GM19463 (cell line): ENCODE data around the gene SEC11C.

Source experiments
- ATAC-seq: cut with Tn5 transposase; IDR thresholded peaks from one replicate; pipeline ENCODE4 v1.9.1; 2021; ENCODE audit warnings: mild to moderate bottlenecking, moderate library complexity; ENCODE audit not compliant: unreplicated experiment

SEC11C gene

DNA sequence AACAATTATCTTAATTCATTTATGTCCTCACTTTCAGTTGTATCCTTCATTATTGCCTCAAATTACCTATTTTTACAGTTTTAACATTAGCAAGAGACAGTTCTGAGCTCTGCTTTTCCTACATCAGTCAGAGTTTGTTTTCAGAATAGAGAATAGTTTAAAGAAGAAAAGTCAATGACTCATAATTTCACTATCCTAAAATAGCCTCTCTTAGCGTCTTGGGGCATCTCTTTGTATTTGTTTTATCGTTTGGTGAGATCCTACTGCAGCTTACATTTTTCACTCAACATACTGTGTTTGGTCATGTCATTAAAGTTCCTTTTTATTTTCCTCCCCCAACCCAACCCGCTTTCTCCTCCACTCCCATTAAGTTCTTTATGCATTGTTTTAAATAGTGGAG, 3.8 kb downstream of the SEC11C start:
- no peak for ATAC-seq

DNA sequence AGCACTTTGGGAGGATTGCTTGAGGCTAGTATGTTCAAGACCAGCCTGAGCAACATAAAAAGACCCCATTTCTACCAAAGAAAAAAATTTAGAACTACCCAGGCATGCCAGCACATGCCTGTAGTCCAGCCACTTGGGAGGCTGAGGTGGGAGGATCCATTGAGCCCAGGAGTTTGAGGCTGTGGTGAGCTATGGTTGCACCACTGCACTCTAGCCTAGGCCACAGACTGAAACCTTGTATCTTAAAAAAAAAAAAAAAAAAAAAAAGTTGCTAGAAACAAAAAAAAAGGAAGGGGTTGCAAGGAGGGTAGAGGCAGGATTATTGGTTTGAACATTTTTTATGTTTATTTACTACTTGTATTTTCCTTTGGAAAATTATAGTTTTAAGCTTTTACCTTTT, 4.8 kb downstream of the SEC11C start:
- no peak for ATAC-seq

DNA sequence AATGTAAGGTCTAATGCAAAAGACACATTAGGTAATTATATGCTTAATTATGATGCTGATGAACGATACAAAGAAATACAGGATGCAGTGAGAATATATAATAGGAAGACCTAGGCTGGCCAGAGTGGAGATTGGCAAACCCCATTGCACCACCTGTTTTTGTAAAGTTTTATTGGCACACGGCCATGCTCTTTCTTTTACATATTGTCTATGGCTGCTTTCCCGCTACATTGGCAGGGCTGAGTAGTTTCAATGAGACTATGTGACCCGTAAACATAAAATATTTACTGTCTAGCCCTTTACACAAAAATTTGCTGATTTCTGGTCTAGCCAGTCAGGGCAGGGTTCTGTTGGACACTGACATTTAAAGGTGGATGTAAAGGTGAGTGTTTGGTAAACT, 5.4 kb downstream of the SEC11C start:
- no peak for ATAC-seq

DNA sequence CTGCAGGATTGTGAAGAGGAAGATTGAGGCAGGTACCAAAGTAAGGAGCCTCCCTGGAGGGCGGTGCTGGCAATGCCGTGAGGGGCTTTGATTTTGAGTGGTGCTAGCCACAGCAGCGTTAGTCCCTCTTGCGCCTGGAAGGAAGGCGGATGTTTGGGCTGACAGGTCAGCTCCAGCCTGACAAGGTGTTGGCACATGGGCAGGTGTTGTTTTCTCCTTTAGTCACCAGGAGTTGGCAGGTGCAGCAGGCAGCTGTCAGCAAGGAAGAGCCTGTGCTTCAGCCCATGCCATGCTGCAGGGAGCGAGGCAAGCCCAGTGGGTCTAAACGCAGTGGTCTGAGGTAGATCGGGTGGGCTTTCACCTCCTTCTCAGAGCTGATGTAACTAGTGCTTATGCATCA, 8.5 kb downstream of the SEC11C start:
- no peak for ATAC-seq

DNA sequence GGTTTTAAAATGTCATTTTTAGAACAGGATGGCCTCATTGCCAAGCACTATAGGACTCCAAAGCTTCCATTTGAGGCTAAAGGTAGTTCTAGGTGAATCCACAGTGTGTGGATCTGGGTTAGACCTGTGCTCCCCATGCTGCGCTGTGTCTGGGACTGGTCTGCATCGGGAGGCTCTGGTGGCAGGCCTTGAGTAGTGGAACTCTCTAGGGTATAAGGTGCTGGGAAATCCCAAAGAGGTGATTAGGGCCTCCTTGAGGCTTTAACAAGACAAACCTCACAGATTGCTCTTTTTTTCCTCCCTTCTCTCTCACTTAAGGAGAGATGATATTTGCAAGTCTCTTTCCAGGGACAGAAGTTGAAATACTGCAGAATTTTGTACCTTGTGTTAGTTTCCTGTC, 9.3 kb downstream of the SEC11C start:
- no peak for ATAC-seq

DNA sequence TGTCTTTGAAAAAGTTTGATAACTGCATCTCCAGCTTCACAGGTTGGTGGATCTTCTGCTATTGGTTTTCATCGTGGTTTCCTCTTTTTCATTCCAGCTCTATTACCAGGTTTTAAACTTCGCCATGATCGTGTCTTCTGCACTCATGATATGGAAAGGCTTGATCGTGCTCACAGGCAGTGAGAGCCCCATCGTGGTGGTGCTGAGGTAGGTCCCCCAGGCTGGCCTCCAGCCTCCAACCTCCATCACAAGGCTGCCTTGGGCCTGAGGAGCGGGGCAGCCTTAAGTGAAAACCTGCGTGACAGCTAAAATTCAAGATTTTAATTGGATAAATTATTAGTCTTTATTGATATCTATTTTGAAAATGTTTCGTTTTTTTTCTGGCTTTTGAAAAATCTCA, 9.7 kb downstream of the SEC11C start:
- no peak for ATAC-seq

DNA sequence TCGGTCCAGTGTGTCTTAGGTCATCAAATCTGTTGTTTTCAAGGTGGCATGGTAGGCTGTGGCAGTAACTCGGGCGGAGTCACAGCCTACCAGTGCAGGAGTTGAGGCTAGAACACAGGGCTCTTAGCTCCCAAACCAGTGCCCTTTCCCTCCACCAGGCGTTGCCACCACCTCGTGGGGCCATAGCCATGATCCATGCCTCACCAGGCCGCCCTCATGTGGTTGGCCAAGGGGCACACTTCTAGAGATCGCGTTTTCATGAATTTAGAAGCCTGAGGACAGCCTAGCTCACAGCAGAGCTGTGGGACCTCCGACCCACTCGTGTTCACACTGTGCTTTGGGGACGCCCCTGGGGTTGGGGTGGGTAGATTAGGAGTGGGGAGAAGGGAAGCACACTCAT, 10.6 kb downstream of the SEC11C start:
- ATAC-seq: no peak

DNA sequence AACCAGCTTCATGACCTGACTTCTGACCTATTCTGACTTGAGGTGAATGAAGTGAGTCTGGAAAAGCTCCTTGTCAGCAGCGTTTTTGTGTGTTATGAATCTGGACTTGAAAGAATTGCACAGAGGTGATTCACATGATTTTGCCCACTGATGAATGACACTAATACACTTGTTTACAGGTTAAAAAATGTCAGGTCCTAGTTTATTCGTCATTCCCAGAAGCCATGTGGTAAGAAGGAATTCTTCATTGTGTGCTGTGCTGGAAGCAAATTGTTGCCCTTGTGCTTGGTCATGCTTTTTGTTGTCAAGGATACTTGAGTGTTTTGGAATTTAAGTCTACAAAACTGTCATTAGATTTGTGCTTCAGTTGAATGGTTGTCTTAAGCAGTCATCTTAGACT, 15.5 kb downstream of the SEC11C start:
- no peak for ATAC-seq

DNA sequence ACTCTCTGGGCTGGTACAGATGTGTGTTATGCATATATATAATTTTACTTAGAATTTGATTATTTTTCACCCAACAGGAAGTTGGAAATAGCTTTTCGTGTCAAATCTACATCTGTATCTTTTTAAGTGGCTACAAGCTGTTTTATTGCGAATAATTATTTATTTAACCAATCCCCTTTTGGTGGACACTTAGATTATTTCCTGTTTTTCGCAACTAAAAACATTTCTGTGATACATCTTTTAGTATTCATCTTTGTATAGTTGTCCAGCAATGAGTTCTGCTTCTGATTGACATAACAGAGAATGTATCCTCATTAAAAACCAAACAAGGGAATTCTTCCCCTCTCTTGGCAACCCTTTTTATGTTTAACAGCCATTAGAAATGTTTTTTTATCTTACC, 16.6 kb downstream of the SEC11C start:
- no peak for ATAC-seq

DNA sequence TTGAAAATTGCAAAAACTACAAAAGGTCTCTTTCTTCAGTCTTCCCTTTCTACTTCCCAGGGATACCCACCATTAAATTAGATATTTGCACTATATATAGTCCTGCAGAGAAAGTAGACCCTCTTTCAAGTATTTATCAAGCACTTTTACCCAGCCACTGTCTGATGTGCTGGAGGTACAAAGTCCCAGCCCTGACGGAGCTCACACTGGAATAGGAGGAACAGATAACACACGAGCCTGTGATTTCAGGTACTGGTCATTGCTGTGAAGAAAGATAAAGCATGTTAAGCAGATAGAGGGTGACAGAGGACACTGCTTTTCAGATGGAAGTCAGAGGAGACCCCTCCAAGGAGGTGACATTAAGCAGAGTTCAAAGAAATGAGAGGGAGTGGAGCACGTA, 19.6 kb downstream of the SEC11C start:
- no peak for ATAC-seq

DNA sequence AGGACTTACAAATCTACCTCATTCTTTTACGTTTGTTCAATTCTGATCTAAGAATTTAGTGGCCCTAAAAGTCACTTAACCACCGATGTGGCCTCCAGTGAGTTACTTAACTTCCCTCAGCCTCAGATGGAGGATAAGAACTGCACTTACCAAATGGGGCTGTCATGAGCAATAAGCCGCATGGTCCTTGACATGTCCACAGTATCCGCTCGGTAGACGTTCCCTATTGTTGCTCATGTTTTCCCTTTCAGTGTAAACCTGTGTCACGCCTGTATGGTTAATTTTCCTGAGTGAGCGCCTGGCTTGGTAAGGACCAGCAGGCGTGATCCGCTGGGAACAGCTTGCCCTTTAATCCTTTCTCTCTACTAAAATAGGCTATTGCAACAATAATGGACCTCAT, 20.3 kb downstream of the SEC11C start:
- no peak for ATAC-seq

DNA sequence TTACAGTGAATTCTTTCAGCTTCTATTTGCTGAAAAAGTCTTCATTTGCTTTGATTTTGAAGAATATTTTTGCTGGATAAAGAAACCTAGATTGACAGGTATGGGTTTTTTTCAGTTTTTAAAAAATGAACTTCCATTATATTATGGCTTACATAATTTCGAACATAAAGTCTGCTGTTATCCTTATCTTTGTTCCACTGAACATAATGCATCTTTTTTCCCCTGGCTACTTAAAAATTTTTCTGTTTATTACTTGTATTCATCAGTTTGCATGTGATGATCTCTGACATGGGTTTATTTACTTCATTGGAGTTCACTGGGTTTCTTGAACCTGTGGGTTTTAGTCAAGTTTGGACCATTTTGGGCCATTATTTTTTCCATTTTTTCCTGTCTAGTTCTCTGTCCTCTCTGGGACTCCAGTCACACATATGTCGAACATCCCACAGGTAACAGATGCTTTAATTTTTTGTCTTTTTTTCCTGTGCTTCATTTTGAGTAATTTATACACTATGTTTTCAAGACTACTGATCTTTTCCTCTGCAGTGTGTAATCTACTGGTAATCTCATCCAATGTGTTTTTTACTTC, 33.1 kb downstream of the SEC11C start:
- no peak for ATAC-seq

DNA sequence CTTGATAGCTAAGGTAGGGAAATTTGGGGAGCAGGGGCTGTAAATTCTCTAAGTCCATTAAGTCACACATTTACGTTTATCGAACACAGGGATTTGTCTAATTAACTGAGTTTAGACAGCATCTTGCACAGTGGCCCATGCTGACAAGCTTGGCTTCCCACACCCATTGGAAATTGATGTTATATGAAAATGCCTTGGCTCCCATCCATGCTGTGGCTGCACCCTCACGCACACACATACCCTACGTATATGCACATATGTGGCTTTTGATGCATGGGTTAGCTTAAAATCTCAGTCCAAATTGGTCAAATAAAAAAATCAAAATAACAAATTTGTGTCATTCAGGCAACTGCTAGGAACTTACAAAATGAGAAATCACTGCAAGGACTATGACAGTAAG, 37.8 kb downstream of the SEC11C start:
- no peak for ATAC-seq

DNA sequence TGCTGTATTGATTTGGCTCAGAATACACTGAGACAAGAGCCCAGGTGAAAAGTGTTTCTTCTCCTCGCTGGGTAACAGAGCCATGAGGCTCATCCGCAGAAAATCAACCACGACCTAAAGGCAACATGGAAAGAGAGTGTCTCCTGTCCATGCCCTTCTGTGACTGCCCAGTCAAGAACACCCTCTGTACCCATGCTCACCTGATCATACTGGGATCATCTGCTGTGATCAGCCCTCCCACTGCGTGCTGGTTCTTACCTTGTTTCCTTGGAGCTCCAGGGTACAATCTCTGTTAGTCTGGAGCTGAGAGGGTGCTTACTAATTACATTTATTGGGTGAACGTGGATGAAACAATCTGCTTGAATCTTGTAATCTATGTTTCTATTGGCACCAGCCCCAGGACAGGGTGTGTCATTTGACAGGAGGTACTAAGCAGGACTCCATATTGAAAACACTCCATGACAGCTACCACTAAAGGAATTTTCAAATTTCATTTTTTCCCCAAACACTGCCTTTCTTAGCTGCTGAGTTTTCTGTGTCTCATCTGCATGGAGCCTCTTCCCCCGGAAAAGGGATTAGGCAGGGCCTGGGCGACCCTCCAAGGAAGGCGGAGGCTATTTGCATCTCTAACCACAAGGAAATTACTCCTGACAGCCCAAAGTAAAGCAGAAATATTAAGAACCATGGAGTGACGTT, 40.6 kb downstream of the SEC11C start:
- no peak for ATAC-seq

DNA sequence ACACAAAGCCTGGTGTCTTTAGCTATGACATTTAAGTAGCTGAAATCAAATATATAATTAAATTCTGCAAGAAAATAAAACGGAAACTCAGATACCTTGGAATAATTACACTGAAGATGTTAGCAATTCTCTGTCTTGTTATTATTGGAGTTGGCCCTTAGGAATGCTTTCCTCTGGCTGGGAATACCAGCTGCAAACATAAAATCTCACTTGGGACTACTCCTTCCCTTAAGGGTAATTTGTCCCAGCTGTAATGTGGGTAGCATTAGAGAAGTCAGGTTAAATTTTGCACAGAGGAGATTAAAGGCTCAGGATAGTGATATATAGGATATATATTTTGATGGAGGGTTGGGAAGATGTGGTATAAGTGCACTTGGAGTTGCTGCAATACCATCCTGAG, 43.0 kb downstream of the SEC11C start:
- no peak for ATAC-seq

DNA sequence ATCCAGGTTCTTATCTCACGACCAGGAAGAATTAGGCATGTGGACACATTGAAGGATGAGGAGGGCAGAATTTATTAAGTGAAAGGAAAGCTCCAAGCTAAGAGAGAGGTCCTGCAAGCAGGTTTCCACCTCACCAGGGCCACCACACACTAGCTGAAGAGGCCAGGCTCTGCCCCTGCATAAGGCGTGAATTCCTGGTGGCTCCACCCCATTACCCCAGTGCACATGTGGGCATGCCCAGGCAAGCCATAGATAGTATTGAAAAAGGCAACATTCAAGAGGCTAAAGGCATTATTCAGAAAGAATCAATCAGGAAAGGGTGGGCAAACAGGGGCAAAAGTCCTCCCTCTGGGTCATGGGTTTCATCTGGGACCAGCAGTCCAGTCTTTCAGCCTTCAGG, 49.3 kb downstream of the SEC11C start:
- no peak for ATAC-seq

DNA sequence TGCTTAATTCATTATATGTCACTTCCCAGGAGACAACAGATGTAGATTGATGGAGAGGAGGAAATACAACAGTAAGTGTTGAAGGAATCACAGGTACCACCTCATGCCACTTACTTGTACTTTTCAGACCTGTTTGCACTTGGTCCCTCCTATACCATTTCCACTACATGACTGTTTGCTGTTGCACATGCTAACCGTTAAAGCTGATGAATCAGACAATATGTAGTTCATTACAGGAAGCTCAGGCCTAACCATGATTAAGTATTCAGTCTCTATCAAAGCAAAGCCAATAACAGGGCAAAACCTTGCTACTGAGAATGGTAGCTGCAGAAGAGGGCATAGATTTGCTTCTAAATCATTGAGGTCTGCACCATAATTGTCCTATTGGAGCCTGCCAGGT, 50.1 kb downstream of the SEC11C start:
- ATAC-seq: no peak

DNA sequence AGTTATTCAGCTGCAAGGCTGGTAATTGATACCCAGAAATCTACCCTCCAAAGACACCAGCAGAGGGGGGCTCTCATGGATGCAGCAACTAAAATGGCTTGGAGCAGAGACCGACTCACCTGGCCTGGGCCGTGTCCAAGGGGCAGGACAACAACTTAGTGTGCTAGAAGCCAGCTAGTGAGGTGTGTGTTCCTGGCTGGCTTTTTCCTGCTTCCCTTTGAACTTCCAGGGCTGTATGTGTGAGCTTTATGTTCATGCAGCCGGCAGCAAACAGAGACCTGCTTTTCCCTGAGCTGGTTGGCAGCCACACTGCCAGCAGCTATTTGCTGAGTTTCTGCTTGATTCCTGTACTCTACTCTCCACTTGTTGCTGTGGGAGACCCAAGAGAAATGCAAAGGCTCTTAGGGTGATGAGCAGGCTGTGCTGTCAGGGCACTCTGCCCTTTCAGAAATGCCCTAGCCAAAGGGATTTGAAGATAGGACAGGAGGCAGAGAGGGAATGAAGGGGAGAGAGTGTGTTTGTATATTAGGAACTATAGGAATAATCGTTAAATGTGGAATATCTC, 56.6 kb downstream of the SEC11C start:
- ATAC-seq: no peak

DNA sequence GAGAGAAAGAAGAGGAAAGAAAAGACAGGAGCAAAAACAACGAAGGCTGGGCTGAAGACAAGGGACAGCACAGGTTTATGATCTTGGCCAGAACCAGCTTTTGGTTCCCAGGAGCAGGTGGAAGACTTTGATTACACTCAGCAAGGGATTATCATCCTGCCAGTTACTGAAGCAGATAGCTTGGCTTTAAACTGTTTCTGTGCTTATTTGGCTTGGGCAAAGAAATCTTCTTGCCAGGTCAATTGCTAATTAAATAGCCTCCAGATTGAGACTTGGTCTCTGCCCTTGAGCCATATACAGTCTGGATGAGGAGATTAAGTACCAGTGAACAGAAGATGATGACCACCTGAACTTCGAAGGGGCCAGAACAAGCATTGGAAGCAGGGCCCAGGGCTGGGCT, 58.0 kb downstream of the SEC11C start:
- ATAC-seq: no peak

DNA sequence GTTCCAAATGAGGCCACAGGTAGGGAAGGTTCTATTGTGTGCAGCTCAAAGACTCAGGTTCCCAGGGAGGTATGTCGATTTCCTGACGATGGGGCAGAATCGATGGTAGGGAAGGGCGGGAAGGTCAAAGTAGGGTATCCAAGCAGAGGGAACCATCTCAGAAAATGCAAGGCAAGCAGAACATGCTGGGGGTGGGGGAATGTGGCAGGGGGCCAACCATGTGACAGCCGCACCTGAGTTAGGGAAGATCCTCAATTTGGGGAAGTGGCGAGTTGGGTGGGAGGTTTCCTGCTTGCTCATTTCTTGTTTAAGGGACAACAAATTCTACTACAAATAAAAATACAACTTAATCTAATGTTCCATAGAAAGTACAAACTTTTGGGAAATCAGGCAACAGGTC, 58.5 kb downstream of the SEC11C start:
- ATAC-seq: no peak

DNA sequence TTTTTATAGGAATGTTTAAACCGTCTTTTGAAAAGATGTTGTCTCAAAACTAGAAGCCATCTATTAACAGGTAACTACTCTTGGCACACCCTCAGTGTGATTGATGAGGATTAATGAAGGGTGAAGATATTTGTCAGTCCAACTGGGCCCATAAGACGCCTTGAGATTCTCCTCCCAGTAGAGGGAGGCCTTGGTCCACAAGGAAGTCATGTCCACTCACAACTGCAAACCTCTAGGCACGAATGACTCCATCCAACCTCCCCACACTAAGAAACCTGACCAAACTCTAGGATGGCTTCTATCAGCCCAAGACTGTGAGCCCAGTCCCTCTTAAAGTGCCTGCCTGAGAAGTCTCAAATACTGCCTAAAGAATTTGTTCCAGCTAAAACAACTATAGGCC, 61.1 kb downstream of the SEC11C start:
- ATAC-seq: no peak

DNA sequence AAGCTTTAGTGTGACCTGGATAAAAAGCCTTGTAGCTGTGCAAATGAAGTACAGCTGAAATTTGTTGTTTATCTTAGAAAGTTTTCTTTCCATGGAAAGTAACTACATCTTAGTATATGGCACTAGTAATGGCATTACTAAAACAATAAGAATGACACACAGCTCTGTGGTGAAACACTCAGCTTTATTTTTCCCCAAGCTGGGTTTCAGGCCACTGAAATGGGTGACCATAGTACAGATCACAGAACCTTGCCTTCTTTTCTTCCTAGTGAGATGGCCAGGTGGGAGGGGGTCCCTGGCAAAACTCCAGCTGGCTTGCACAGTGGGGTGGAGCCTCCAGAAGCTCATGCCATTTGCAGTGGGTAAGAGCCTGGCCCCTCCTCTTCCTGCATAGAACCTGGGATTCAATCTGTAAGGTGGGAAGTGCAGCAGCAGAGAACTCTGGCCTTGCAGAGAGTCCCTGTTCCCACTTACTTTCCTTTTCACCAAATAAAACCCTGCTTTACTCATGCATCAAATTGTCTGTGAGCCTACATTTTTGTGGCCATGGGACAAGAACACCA, 62.7 kb downstream of the SEC11C start:
- no peak for ATAC-seq

DNA sequence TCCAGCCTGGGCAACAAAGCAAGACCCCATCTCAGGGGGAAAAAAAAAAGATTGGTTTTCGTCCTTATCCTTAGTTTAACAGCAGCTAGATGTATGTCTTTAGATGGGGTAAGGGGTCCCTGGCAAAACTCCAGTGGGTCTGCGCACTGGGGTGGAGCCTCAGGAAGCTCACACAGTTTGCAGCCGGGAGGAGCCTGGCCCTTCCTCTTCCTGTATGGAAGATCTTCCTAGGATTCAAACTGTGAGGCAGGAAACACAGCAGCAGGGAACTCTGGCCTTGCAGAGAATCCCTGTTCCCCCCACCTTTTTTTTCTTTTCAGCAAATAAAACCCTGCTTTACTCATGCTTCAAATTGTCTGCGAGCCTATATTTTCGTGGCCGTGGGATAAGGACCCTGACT, 67.8 kb downstream of the SEC11C start:
- ATAC-seq: no peak
